SK-N-SH (cell line): Measurements from ENCODE around the gene SARS2. TPM values are rescaled to one million over a fixed set of nuclear protein-coding genes. Genes with fewer than 3 reads are reported as not detected.
A peak's percentile ranks its signal among the peaks of the same experiment; 100 is the strongest.

Experiments used
- CTCF ChIA-PET: fragments of 300-600, 350-600 bp; formaldehyde crosslinking; extraction: SDS; loops from one replicate; lab custom pipeline; 2021; lab: Yijun Ruan, JAX
- POLR2A ChIA-PET: fragments of 350-600 bp; sonication (Branson Sonifier 250); formaldehyde crosslinking; extraction: SDS; loops from one replicate; lab custom pipeline; 2020; ENCODE audit warnings: antibody characterized with exemption, inconsistent platforms; lab: Yijun Ruan, JAX
- DNase-seq: peaks from one replicate; pipeline ENCODE4 v3.0.0; 2012
- H2AFZ ChIP-seq: fragments of 200-600 bp; sonication (generic); 2 replicates; pipeline ENCODE4 v1.8.1; 2016; ENCODE audit warnings: antibody characterized with exemption, mild to moderate bottlenecking, low read depth
- H3F3A ChIP-seq: fragments of 200-600 bp; sonication (generic); replicated peaks from 2 replicates; pipeline ENCODE3; 2016; ENCODE audit warnings: antibody characterized with exemption, mild to moderate bottlenecking; ENCODE audit not compliant: insufficient read depth
- H3K27ac ChIP-seq, 2 experiments: fragments of 200-500 bp in 1 of 2; fragments of 200-600 bp in 1 of 2; sonication (Bioruptor generic) in 1 of 2; sonication (generic), shearing (Covaris generic) in 1 of 2; 2 replicates each; pipeline versions ENCODE4 v1.5.1 to v1.6.1; 2014 to 2016; ENCODE audit warnings: low read depth in 2 of 2, inconsistent platforms in 1 of 2, low read length in 1 of 2, mild to moderate bottlenecking in 1 of 2, mixed read lengths in 1 of 2
- H3K27me3 ChIP-seq: fragments of 200-600 bp; sonication (generic), shearing (Covaris generic); 2 replicates; pipeline ENCODE4 v1.6.1; 2016; ENCODE audit warnings: mixed run types; ENCODE audit not compliant: insufficient read depth
- H3K36me3 ChIP-seq, 2 experiments: fragments of 200-500 bp in 1 of 2; fragments of 200-600 bp in 1 of 2; sonication (Bioruptor generic) in 1 of 2; sonication (generic) in 1 of 2; replicated peaks in 1 of 2; 2 replicates each; pipeline versions ENCODE3 to v1.5.1; 2014 to 2016; ENCODE audit warnings: low read length in 1 of 2, mild to moderate bottlenecking in 1 of 2; ENCODE audit not compliant: insufficient read depth in 2 of 2, control insufficient read depth in 1 of 2
- H3K4me1 ChIP-seq, 2 experiments: fragments of 200-500 bp in 1 of 2; fragments of 200-600 bp in 1 of 2; sonication (Bioruptor generic) in 1 of 2; sonication (generic), shearing (Covaris generic) in 1 of 2; 2 replicates each; pipeline versions ENCODE4 v1.5.1 to v1.6.1; 2014 to 2016; ENCODE audit warnings: low read depth in 1 of 2, low read length in 1 of 2, mixed run types in 1 of 2; ENCODE audit not compliant: insufficient read depth in 2 of 2, control insufficient read depth in 1 of 2
- H3K4me2 ChIP-seq: fragments of 200-600 bp; sonication (generic), shearing (Covaris generic); 2 replicates; pipeline ENCODE4 v1.6.1; 2017; ENCODE audit warnings: mixed run types
- H3K4me3 ChIP-seq, 2 experiments: fragments of 200-500 bp in 1 of 2; fragments of 200-600 bp in 1 of 2; sonication (Bioruptor generic) in 1 of 2; sonication (generic), shearing (Covaris generic) in 1 of 2; 2 replicates each; pipeline versions ENCODE4 v1.5.1 to v1.8.1; 2014 to 2016; ENCODE audit warnings: low read depth in 2 of 2, inconsistent platforms in 1 of 2, low read length in 1 of 2, mild to moderate bottlenecking in 1 of 2, mixed read lengths in 1 of 2, moderate library complexity in 1 of 2
- H3K79me2 ChIP-seq: fragments of 200-600 bp; sonication (generic); 2 replicates; pipeline ENCODE4 v1.8.1; 2017; ENCODE audit warnings: mild to moderate bottlenecking; ENCODE audit not compliant: insufficient read depth
- H3K9ac ChIP-seq: fragments of 200-600 bp; sonication (generic); 2 replicates; pipeline ENCODE4 v1.6.1; 2017; ENCODE audit warnings: mixed run types
- H3K9me2 ChIP-seq: fragments of 200-600 bp; sonication (generic); 2 replicates; pipeline ENCODE4 v1.6.1; 2017; ENCODE audit warnings: mixed run types
- H3K9me3 ChIP-seq: fragments of 200-600 bp; sonication (generic); 2 replicates; pipeline ENCODE4 v1.6.1; 2017; ENCODE audit warnings: mixed run types, mild to moderate bottlenecking, moderate library complexity
- H4K20me1 ChIP-seq: fragments of 200-600 bp; sonication (generic); 2 replicates; pipeline ENCODE4 v1.6.1; 2017; ENCODE audit warnings: mild to moderate bottlenecking, mixed run types; ENCODE audit not compliant: insufficient read depth
- FOXJ3 ChIP-seq: sonication (generic); formaldehyde crosslinking; IDR thresholded peaks from 2 replicates; pipeline ENCODE4 v1.5.1; 2020; ENCODE audit warnings: mild to moderate bottlenecking, missing genetic modification reagents
- RAD21 ChIP-seq: IDR thresholded peaks from 2 replicates; pipeline ENCODE4 v1.6.1; 2012; ENCODE audit warnings: mild to moderate bottlenecking, low read length
- RFX5 ChIP-seq: IDR thresholded peaks from 2 replicates; pipeline ENCODE4 v1.6.1; 2012; ENCODE audit warnings: mild to moderate bottlenecking, improper control_type of control experiment, low read length
- RXRA ChIP-seq: IDR thresholded peaks from 2 replicates; pipeline ENCODE4 v1.4.0; 2012; ENCODE audit warnings: low read depth, mild to moderate bottlenecking, borderline replicate concordance
- YY1 ChIP-seq: IDR thresholded peaks from 2 replicates; pipeline ENCODE4 v1.4.0; 2012; ENCODE audit warnings: low read depth, mild to moderate bottlenecking
- ZBTB33 ChIP-seq: IDR thresholded peaks from 2 replicates; pipeline ENCODE4 v1.4.0; 2012; ENCODE audit warnings: low read depth, borderline replicate concordance
- WGBS: methylation state at CpG from one replicate; pipeline ENCODE4 v1.1.6; 2017; ENCODE audit warnings: low lambda C conversion rate; 5-methylcytosine and 5-hydroxymethylcytosine counted together
- polyA plus RNA-seq, 3 experiments: library from polyadenylated mRNA; depleted of rRNA; stranded (reverse); fragments of >200 nt; gene quantifications; 2 replicates each; pipeline ENCODE4 v1.2.3, GENCODE V29; 2012
- TF ChIP-seq, protein P1 (sequence below): fragments of 200-600 bp; sonication (generic); IDR thresholded peaks from 2 replicates; pipeline ENCODE4 v1.6.1; 2017; ENCODE audit warnings: antibody characterized with exemption, mild to moderate bottlenecking, moderate library complexity

The SARS2 gene
- polyA plus RNA-seq, 1 of the 3 experiments (the other 2 are of a cell fraction) = 36.5 TPM

DNA sequence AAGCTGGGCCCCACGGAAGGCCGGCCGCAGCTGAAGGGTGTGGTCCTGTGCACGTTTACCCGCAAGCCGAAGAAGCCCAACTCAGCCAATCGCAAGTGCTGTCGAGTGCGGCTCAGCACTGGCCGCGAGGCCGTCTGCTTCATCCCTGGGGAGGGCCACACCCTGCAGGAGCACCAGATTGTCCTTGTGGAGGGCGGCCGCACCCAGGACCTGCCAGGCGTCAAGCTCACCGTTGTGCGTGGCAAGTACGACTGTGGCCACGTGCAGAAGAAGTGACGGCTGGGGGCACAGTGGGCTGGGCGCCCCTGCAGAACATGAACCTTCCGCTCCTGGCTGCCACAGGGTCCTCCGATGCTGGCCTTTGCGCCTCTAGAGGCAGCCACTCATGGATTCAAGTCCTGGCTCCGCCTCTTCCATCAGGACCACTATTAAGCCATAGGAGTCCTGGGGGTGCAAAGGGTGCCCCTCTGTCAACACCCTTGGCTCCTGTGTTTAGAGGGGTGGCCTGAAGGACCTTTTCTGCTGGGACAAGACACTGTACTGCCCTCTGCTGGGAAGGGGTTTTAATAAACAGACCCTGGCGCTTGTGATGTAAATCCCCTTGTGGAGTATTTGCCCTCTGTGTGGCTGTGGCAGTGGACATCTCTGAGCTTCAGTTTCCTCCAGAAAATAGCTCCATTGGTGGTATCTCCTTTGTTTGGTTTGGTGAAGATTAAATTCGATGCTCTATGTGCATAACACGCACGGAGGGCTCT, 2.0 kb upstream of the SARS2 start:
- Histone ChIP-seq H3F3A (peaks cover 8% of the 10 kb centered on the region), H3K27ac (no peak overlapping the region), H3K79me2 (peaks cover 53% of the 10 kb centered on the region), H4K20me1 (no peaks in the 10 kb centered on the region), H3K4me1 (peaks cover 0 to 14% of the 10 kb centered on the region in 2 experiments; a peak in 2 of 4 replicates), H3K9me2 (no peaks in the 10 kb centered on the region), H3K27me3 (no peaks in the 10 kb centered on the region), H3K36me3 (peaks cover 6 to 33% of the 10 kb centered on the region in 2 experiments), H2AFZ (no peak overlapping the region), H3K9ac (no peak overlapping the region), H3K4me2 (no peak overlapping the region; the same call in 1 of the 2 replicates), H3K9me3 (no peaks in the 10 kb centered on the region), H3K4me3 (peak overlapping the region in 1 of 2 experiments; percentile 5; a peak in 1 of 4 replicates)
- DNase-seq = no peak
- POLR2A ChIA-PET = no interaction called here
- 87% methylated on average over 8 of the region's 29 CpGs for WGBS
- TF ChIP-seq, protein P1, sequence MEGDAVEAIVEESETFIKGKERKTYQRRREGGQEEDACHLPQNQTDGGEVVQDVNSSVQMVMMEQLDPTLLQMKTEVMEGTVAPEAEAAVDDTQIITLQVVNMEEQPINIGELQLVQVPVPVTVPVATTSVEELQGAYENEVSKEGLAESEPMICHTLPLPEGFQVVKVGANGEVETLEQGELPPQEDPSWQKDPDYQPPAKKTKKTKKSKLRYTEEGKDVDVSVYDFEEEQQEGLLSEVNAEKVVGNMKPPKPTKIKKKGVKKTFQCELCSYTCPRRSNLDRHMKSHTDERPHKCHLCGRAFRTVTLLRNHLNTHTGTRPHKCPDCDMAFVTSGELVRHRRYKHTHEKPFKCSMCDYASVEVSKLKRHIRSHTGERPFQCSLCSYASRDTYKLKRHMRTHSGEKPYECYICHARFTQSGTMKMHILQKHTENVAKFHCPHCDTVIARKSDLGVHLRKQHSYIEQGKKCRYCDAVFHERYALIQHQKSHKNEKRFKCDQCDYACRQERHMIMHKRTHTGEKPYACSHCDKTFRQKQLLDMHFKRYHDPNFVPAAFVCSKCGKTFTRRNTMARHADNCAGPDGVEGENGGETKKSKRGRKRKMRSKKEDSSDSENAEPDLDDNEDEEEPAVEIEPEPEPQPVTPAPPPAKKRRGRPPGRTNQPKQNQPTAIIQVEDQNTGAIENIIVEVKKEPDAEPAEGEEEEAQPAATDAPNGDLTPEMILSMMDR = peak; percentile 52
- TF ChIP-seq RAD21 (peak; percentile 38; the same call in 1 of the 2 replicates), FOXJ3 (CRISPR knock-in tag) (no peak)
- CTCF ChIA-PET = interaction anchor here (0.6 to 1.2 kb wide), 10 partner anchors 17 to 1032 kb away, joined by 3 to 5 read pairs (median 3); partner anchors contain the start of genes KCNK6 and NFKBIB

GRCh38 chr19:38931521-38931793, 894 bp upstream of the SARS2 start:
- peak overlapping the region; percentile 85 for H3K9ac ChIP-seq
- peaks cover 8% of the 10 kb centered on the region for H3F3A ChIP-seq
- H3K4me1 ChIP-seq = peaks cover 0 to 12% of the 10 kb centered on the region in 2 experiments; a peak in 1 of 4 replicates
- H3K27me3 ChIP-seq = no peaks in the 10 kb centered on the region
- no peak for DNase-seq
- TF ChIP-seq RXRA (no peak), YY1 (no peak), RFX5 (no peak), ZBTB33 (no peak)
- H3K27ac ChIP-seq = no peak overlapping the region; a peak in 1 of 4 replicates
- H3K36me3 ChIP-seq = peaks cover 6 to 33% of the 10 kb centered on the region in 2 experiments
- no peak overlapping the region for H2AFZ ChIP-seq
- no peaks in the 10 kb centered on the region for H3K9me3 ChIP-seq
- H3K4me2 ChIP-seq = peak overlapping the region; percentile 93
- ChIA-PET POLR2A (interaction anchor here (0.7 to 1.7 kb wide), 2 partner anchors 29 to 284 kb away, joined by 3 to 8 read pairs; partner anchors contain the start of gene ACTN4), CTCF (interaction anchor here (1.0 to 3.0 kb wide), 6 partner anchors 13 to 61 kb away, joined by 3 to 23 read pairs (median 10); partner anchors contain the start of genes FBXO17, NFKBIB and SIRT2)
- peaks cover 53% of the 10 kb centered on the region for H3K79me2 ChIP-seq
- H3K4me3 ChIP-seq = peak overlapping the region; percentile 80 to 81
- no peaks in the 10 kb centered on the region for H4K20me1 ChIP-seq
- WGBS = 8% methylated on average over 8 of the region's 8 CpGs
- no peaks in the 10 kb centered on the region for H3K9me2 ChIP-seq
